ENCODE results near the gene THSD7A.

Gene THSD7A

GRCh38 chr7:11751315-11751714, 80.7 kb downstream of the THSD7A start:
- TF ChIP-seq SIN3A (IDR thresholded peaks at IDR 0.05; ENCODE audit: borderline replicate concordance, insufficient read depth, low read length), result no peak
- TF ChIP-seq REST (IDR thresholded peaks at IDR 0.05; ENCODE audit: insufficient read depth in 1 of 2, low read depth in 2 of 2, low read length in 2 of 2), result no peak

- TF ChIP-seq SIN3A (IDR thresholded peaks at IDR 0.05; ENCODE audit: borderline replicate concordance, insufficient read depth, low read length) (no peak), REST (IDR thresholded peaks at IDR 0.05; ENCODE audit: insufficient read depth in 1 of 2, low read depth in 2 of 2, low read length in 2 of 2) (no peak), POLR2AphosphoS5 (IDR thresholded peaks at IDR 0.05; ENCODE audit: low read depth, low read length) (no peak), TAF1 (IDR thresholded peaks at IDR 0.05; ENCODE audit: borderline replicate concordance, insufficient read depth, low read length) (no peak), FOXP2 (optimal IDR thresholded peaks at IDR 0.05; ENCODE audit: borderline replicate concordance, extremely low read depth, extremely low read length, insufficient read depth) (no peak)
Observed at GRCh38 chr7:11750191-11750590, 81.8 kb downstream of the THSD7A start.

- TF ChIP-seq POLR2AphosphoS5 (IDR thresholded peaks at IDR 0.05; ENCODE audit: low read depth, low read length), result no peak
- no peak for TF ChIP-seq FOXP2 (optimal IDR thresholded peaks at IDR 0.05; ENCODE audit: borderline replicate concordance, extremely low read depth, extremely low read length, insufficient read depth)
- TF ChIP-seq SIN3A (IDR thresholded peaks at IDR 0.05; ENCODE audit: borderline replicate concordance, insufficient read depth, low read length), result no peak
- TF ChIP-seq REST (IDR thresholded peaks at IDR 0.05; ENCODE audit: insufficient read depth in 1 of 2, low read depth in 2 of 2, low read length in 2 of 2), result no peak
- no peak for TF ChIP-seq TAF1 (IDR thresholded peaks at IDR 0.05; ENCODE audit: borderline replicate concordance, insufficient read depth, low read length)
Observed at GRCh38 chr7:11749629-11750028, 82.4 kb downstream of the THSD7A start.

GRCh38 chr7:11748884-11749283, 83.1 kb downstream of the THSD7A start:
- no peak for TF ChIP-seq TAF1 (IDR thresholded peaks at IDR 0.05; ENCODE audit: borderline replicate concordance, insufficient read depth, low read length)
- TF ChIP-seq FOXP2 (optimal IDR thresholded peaks at IDR 0.05; ENCODE audit: borderline replicate concordance, extremely low read depth, extremely low read length, insufficient read depth), result no peak
- no peak for TF ChIP-seq REST (IDR thresholded peaks at IDR 0.05; ENCODE audit: insufficient read depth in 1 of 2, low read depth in 2 of 2, low read length in 2 of 2)
- no peak for TF ChIP-seq SIN3A (IDR thresholded peaks at IDR 0.05; ENCODE audit: borderline replicate concordance, insufficient read depth, low read length)
- no peak for TF ChIP-seq POLR2AphosphoS5 (IDR thresholded peaks at IDR 0.05; ENCODE audit: low read depth, low read length)

GRCh38 chr7:11747715-11748485, 84.1 kb downstream of the THSD7A start:
- TF ChIP-seq POLR2AphosphoS5 (IDR thresholded peaks at IDR 0.05; ENCODE audit: low read depth, low read length) (no peak), SIN3A (IDR thresholded peaks at IDR 0.05; ENCODE audit: borderline replicate concordance, insufficient read depth, low read length) (no peak)
